ENCODE results near the gene LYST.

DNA sequence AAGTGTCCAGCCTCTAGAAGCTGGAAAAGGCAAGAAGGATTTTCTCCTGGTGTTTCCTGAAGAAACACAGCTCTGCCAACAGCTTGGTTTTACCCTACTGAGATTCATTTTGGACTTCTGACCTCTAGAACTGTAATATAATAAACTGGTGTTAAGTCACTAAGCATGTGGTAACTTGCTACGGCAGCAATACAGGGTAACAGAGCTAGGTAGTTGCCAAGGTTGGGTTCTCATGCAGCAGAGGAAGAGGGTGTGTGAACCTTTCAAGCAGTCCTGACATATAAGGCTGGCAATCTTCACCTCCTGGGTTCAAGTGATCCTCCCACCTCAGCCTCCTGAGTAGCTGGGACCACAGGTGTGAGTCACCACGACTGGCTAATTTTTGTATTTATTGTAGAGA is 253.1 kb downstream of the LYST start:
- TF ChIP-seq POLR2AphosphoS5 (IDR thresholded peaks at IDR 0.05), result no peak
- TF ChIP-seq EP300 (IDR thresholded peaks at IDR 0.05), result no peak

Data from stomach (tissue), 4 donors.